GM21381 (cell line): ENCODE measurements around the gene PNMA8B.

Experiments used
- ATAC-seq: cut with Tn5 transposase; IDR thresholded peaks from one replicate; pipeline ENCODE4 v1.9.1; 2021; ENCODE audit warnings: mild to moderate bottlenecking, moderate library complexity; ENCODE audit not compliant: unreplicated experiment

PNMA8B gene

GRCh38 chr19:46487802-46488445 lies 7.7 kb downstream of the PNMA8B start:
- no peak for ATAC-seq

DNA sequence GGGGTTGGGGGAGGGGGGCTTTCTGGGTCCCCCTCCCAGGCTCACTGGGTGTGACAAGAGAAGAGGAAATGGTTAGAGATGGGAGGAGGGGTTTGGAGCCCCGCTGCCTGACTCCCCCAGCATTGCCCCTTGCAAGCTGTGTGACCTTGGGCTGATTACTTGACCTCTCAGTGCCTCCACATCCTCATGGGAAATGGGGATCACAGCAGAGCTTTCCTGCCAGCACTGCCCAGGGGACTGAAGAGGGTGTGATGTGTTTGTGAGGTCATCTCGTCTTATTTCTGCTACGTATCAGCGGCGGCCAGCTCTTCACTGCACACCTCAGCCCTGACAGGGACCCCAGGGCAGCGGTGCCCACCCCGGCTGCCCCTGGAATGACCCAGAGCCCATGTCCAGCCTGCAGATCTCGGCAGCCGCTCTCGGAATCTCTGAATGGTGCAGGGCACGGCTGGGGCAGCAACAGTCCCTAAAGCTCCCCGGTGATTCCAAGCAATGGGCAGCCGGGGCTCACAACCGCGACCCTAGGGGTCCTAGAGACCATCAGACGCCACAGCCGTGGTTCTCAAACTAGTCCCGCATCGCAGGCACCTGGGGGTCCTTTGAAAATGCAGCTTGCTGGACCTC lies 8.4 kb downstream of the PNMA8B start:
- ATAC-seq: no peak

- no peak for ATAC-seq
Observed at GRCh38 chr19:46486358-46486757, 9.3 kb downstream of the PNMA8B start.

- ATAC-seq: no peak
Observed at GRCh38 chr19:46484656-46485055, 11.0 kb downstream of the PNMA8B start.

GRCh38 chr19:46482631-46483030 lies 13.0 kb downstream of the PNMA8B start:
- no peak for ATAC-seq

DNA sequence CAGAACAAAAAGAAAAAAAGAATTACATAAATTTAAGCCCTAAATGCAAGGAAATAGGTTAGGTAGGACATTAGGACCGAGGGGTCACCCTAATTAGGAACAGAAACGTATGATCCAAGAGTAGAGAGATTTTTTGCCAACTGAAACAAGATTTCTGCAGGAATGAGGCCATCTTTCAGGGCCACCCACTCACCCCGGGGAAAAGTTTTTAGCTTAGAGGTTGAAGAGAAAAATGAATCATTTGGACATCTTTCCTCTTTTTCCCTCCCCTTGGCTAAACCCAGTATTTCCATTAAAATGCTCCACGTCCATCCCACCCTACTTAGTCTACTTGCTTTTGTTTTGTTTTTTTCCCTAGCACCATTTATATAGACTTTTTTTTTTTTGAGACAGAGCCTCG lies 13.7 kb downstream of the PNMA8B start:
- no peak for ATAC-seq

- no peak for ATAC-seq
Observed at GRCh38 chr19:46481223-46481848, 14.3 kb downstream of the PNMA8B start.

- no peak for ATAC-seq
Observed at GRCh38 chr19:46480415-46480814, 15.3 kb downstream of the PNMA8B start.

GRCh38 chr19:46478356-46478986 lies 17.2 kb downstream of the PNMA8B start:
- ATAC-seq: no peak

GRCh38 chr19:46475986-46476385 lies 19.7 kb downstream of the PNMA8B start:
- ATAC-seq: no peak

- no peak for ATAC-seq
Observed at GRCh38 chr19:46474211-46474610, 21.5 kb downstream of the PNMA8B start.

- ATAC-seq: no peak
Observed at GRCh38 chr19:46472592-46472991, 23.1 kb downstream of the PNMA8B start.

- ATAC-seq: no peak
Observed at GRCh38 chr19:46471811-46472543, 23.7 kb downstream of the PNMA8B start.

- ATAC-seq: no peak
Observed at GRCh38 chr19:46471116-46471733, 24.4 kb downstream of the PNMA8B start, which contains the start of gene PNMA8A. PNMA8A (minus strand) TSS chr19:46471563; CDS start chr19:46471035, 528 bp downstream.

- ATAC-seq: no peak
Observed at GRCh38 chr19:46470376-46470775, 25.3 kb downstream of the PNMA8B start.

GRCh38 chr19:46469541-46470185 lies 26.0 kb downstream of the PNMA8B start:
- no peak for ATAC-seq

GRCh38 chr19:46466536-46467196 lies 29.0 kb downstream of the PNMA8B start:
- ATAC-seq: no peak

- no peak for ATAC-seq
Observed at GRCh38 chr19:46463516-46463915, 32.2 kb downstream of the PNMA8B start.

DNA sequence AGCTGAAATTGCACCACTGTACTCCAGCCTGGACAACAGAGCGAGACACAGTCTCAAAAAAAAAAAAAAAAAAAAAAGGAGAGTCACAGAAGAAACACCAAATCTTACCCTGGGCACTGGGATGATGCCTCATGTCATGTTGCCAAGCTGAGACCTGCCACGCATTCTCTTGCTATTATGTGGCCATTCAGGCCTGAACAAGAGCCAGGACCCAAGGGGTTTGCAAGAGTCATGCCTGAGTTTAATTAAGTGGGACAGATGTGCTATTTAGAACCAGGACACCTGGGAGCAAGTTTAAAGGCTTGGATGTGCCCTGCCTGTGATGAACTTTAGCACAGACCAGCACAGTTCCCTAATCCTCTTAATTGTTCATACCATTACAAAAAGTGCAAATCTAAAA lies 34.1 kb downstream of the PNMA8B start:
- no peak for ATAC-seq

- ATAC-seq: no peak
Observed at GRCh38 chr19:46460981-46461380, 34.7 kb downstream of the PNMA8B start.
